Liver (tissue), 9 donors: ENCODE results near the gene NUBP1. TPM values are rescaled to one million over a fixed set of nuclear protein-coding genes. Genes with fewer than 3 reads are reported as not detected.

ENCODE experiments used
- DNase-seq: peaks from one replicate; pipeline ENCODE4 v3.0.0-alpha.2; 2017; ENCODE audit warnings: low spot score
- H3K27ac ChIP-seq, 2 donors: one replicate each; pipeline ENCODE4 v1.7.0; 2013; ENCODE audit warnings: inconsistent platforms in 2 of 2, low read length in 2 of 2, control low read depth in 1 of 2, low read depth in 1 of 2, mild to moderate bottlenecking in 1 of 2
- H3K27me3 ChIP-seq, 4 donors: one replicate each; pipeline versions ENCODE4 v1.6.1 to v1.7.0; 2013; ENCODE audit warnings: low read length in 3 of 4, inconsistent platforms in 1 of 4, mild to moderate bottlenecking in 1 of 4, moderate library complexity in 1 of 4; ENCODE audit not compliant: control insufficient read depth in 4 of 4, insufficient read depth in 4 of 4
- H3K36me3 ChIP-seq, 4 donors: one replicate each; pipeline versions ENCODE4 v1.6.1 to v1.7.0; 2013; ENCODE audit warnings: low read length in 3 of 4, mild to moderate bottlenecking in 3 of 4, low read depth in 1 of 4, moderate library complexity in 1 of 4; ENCODE audit not compliant: control insufficient read depth in 4 of 4, insufficient read depth in 3 of 4
- H3K4me1 ChIP-seq, 4 donors: one replicate each; pipeline versions ENCODE4 v1.6.1 to v1.7.0; 2013; ENCODE audit warnings: low read length in 3 of 4, mild to moderate bottlenecking in 3 of 4, moderate library complexity in 1 of 4; ENCODE audit not compliant: control insufficient read depth in 4 of 4, insufficient read depth in 4 of 4
- H3K4me3 ChIP-seq, 3 donors: one replicate each; pipeline versions ENCODE4 v1.6.1 to v1.7.0; 2013; ENCODE audit warnings: low read length in 3 of 3, control low read depth in 1 of 3, low read depth in 1 of 3, mild to moderate bottlenecking in 1 of 3
- H3K9ac ChIP-seq, 2 donors: one replicate each; pipeline ENCODE4 v1.7.0; 2013; ENCODE audit warnings: low read length in 2 of 2, mild to moderate bottlenecking in 2 of 2, moderate library complexity in 2 of 2, control low read depth in 1 of 2, low read depth in 1 of 2
- H3K9me3 ChIP-seq, 4 donors: one replicate each; pipeline versions ENCODE4 v1.6.1 to v1.7.0; 2013; ENCODE audit warnings: low read length in 3 of 4; ENCODE audit not compliant: control insufficient read depth in 4 of 4
- ATF3 ChIP-seq: IDR thresholded peaks from 2 replicates; pipeline ENCODE4 v1.6.1; 2016; ENCODE audit warnings: antibody characterized with exemption
- CTCF ChIP-seq: fragments of 150-350 bp; IDR thresholded peaks from 2 replicates; pipeline ENCODE4 v1.5.1; 2017; ENCODE audit warnings: improper control_type of control experiment, low read depth, low read length; ENCODE audit not compliant: missing input control
- EGR1 ChIP-seq, 2 donors: IDR thresholded peaks; 2 replicates each; pipeline ENCODE4 v1.6.1; 2016 to 2018; ENCODE audit warnings: antibody characterized with exemption in 2 of 2, low read depth in 2 of 2
- FOXA1 ChIP-seq: IDR thresholded peaks from 2 replicates; pipeline ENCODE4 v1.6.1; 2016; ENCODE audit warnings: antibody characterized with exemption
- FOXA2 ChIP-seq: IDR thresholded peaks from 2 replicates; pipeline ENCODE4 v1.6.1; 2016; ENCODE audit warnings: antibody characterized with exemption
- GABPA ChIP-seq, 2 donors: IDR thresholded peaks in 1 of 2; conservative IDR thresholded peaks in 1 of 2; 2 replicates each; pipeline ENCODE4 v1.6.1; 2016; ENCODE audit warnings: antibody characterized with exemption in 2 of 2, mild to moderate bottlenecking in 1 of 2, moderate library complexity in 1 of 2
- HNF4A ChIP-seq, 2 donors: conservative IDR thresholded peaks; 2 replicates each; pipeline ENCODE4 v1.6.1; 2016; ENCODE audit warnings: antibody characterized with exemption in 2 of 2, mild to moderate bottlenecking in 2 of 2
- HNF4G ChIP-seq: IDR thresholded peaks from 2 replicates; pipeline ENCODE4 v1.6.1; 2016; ENCODE audit warnings: antibody characterized with exemption
- JUND ChIP-seq, 2 donors: IDR thresholded peaks; 2 replicates each; pipeline ENCODE4 v1.6.1; 2016; ENCODE audit warnings: antibody characterized with exemption in 2 of 2
- MAX ChIP-seq: IDR thresholded peaks from 2 replicates; pipeline ENCODE4 v1.6.1; 2016; ENCODE audit warnings: antibody characterized with exemption
- NR2F2 ChIP-seq: IDR thresholded peaks from 2 replicates; pipeline ENCODE4 v1.6.1; 2016; ENCODE audit warnings: antibody characterized with exemption
- RAD21 ChIP-seq, 2 donors: IDR thresholded peaks; 2 replicates each; pipeline ENCODE4 v1.6.1; 2016; ENCODE audit warnings: antibody characterized with exemption in 2 of 2, mild to moderate bottlenecking in 2 of 2
- REST ChIP-seq: IDR thresholded peaks from 2 replicates; pipeline ENCODE4 v1.6.1; 2016; ENCODE audit warnings: antibody characterized with exemption, mild to moderate bottlenecking
- RXRA ChIP-seq, 2 donors: IDR thresholded peaks; 2 replicates each; pipeline ENCODE4 v1.6.1; 2017 to 2018; ENCODE audit warnings: antibody characterized with exemption in 2 of 2, mild to moderate bottlenecking in 1 of 2
- SP1 ChIP-seq: IDR thresholded peaks from 2 replicates; pipeline ENCODE4 v1.6.1; 2018; ENCODE audit warnings: antibody characterized with exemption, mild to moderate bottlenecking
- TAF1 ChIP-seq: conservative IDR thresholded peaks from 2 replicates; pipeline ENCODE4 v1.6.1; 2016; ENCODE audit warnings: antibody characterized with exemption, mild to moderate bottlenecking
- YY1 ChIP-seq: IDR thresholded peaks from 2 replicates; pipeline ENCODE4 v1.6.1; 2016; ENCODE audit warnings: antibody characterized with exemption, mild to moderate bottlenecking
- ZBTB33 ChIP-seq: IDR thresholded peaks from 2 replicates; pipeline ENCODE4 v1.6.1; 2016; ENCODE audit warnings: antibody characterized with exemption
- WGBS: extraction: QIAGEN DNeasy Blood & Tissue Kit; methylation state at CpG from one replicate; pipeline ENCODE4 v1.1.7; 2013; 5-methylcytosine and 5-hydroxymethylcytosine counted together
- polyA plus RNA-seq, 2 donors: library from polyadenylated mRNA; stranded (reverse) in 1 of 2; unstranded in 1 of 2; fragments of 200-250 nt in 1 of 2; fragments of >200 nt in 1 of 2; fragmentation: Nextera tagmentation in 1 of 2; extraction: Ambion mirVana in 1 of 2; gene quantifications; one replicate each; pipeline versions ENCODE4 v1.2.1 to v1.2.3, GENCODE V29; 2013 to 2015
- total RNA-seq, 2 donors: library from RNA; depleted of rRNA; stranded (reverse); fragments of >200 nt; gene quantifications; one replicate each; pipeline ENCODE4 v1.2.3, GENCODE V29; 2014
- donor health status: healthy.
- donor health status: healthy.
- donor health status: healthy.
- donor health status: healthy.
- donor health status: healthy.

Gene NUBP1
- total and polyA plus RNA-seq, 4 donors, result 16.6 to 22.5 (median 20.3) TPM

- DNase-seq, result no peak
- Histone ChIP-seq H3K27ac (no peak overlapping the region), H3K9me3 (no peaks in the 10 kb centered on the region), H3K36me3 (peaks cover 11 to 56% (median 29%) of the 10 kb centered on the region in 4 donors), H3K4me1 (no peaks in the 10 kb centered on the region), H3K9ac (no peak overlapping the region), H3K4me3 (no peak overlapping the region), H3K27me3 (no peaks in the 10 kb centered on the region)
- WGBS, result 97% methylated on average over 7 of the region's 7 CpGs
- TF ChIP-seq RAD21 (IDR thresholded peaks at IDR 0.05), result no peak
- TF ChIP-seq FOXA1, result no peak
- TF ChIP-seq REST, result no peak
- no peak for TF ChIP-seq SP1
- TF ChIP-seq HNF4G, result no peak
- no peak for TF ChIP-seq GABPA (IDR thresholded peaks at IDR 0.05 in 1 of 2, conservative IDR thresholded peaks at IDR 0.05 in 1 of 2)
- no peak for TF ChIP-seq EGR1 (IDR thresholded peaks at IDR 0.05; ENCODE audit: low read depth in 2 of 2)
- TF ChIP-seq NR2F2, result no peak
- no peak for TF ChIP-seq ATF3
- no peak for TF ChIP-seq FOXA2
- TF ChIP-seq ZBTB33, result no peak
- TF ChIP-seq YY1, result no peak
- no peak for TF ChIP-seq TAF1
Measured at GRCh38 chr16:10753670-10754069, 10.0 kb downstream of the NUBP1 start.

GRCh38 chr16:10754941-10755340 is 11.3 kb downstream of the NUBP1 start:
- Histone ChIP-seq H3K9me3 (no peaks in the 10 kb centered on the region), H3K9ac (no peak overlapping the region), H3K36me3 (peaks cover 19 to 60% (median 33%) of the 10 kb centered on the region in 4 donors), H3K27ac (no peak overlapping the region), H3K4me3 (no peak overlapping the region), H3K4me1 (no peaks in the 10 kb centered on the region), H3K27me3 (no peaks in the 10 kb centered on the region)
- TF ChIP-seq NR2F2, result no peak
- TF ChIP-seq ZBTB33, result no peak
- TF ChIP-seq FOXA1, result no peak
- TF ChIP-seq TAF1, result no peak
- TF ChIP-seq RXRA (IDR thresholded peaks at IDR 0.05), result no peak
- no peak for TF ChIP-seq MAX
- TF ChIP-seq ATF3, result no peak
- no peak for TF ChIP-seq JUND (IDR thresholded peaks at IDR 0.05)
- TF ChIP-seq HNF4A (conservative IDR thresholded peaks at IDR 0.05), result no peak
- TF ChIP-seq FOXA2, result no peak
- no peak for TF ChIP-seq YY1
- TF ChIP-seq CTCF, result no peak
- WGBS, result 94% methylated on average over 4 of the region's 4 CpGs
- no peak for DNase-seq
